H1 (cell line): ENCODE measurements around the gene SEC22C. TPM values are rescaled to one million over a fixed set of nuclear protein-coding genes. Genes with fewer than 3 reads are reported as not detected.

Experiments used
- CTCF ChIA-PET: fragments of 300-600 bp; sonication (Branson Sonifier 250); formaldehyde crosslinking; loops from one replicate; lab custom pipeline; 2021; ENCODE audit not compliant: partially characterized antibody; lab: Charles Lee
- POLR2A ChIA-PET: fragments of 300-600 bp; sonication (Branson Sonifier 250); formaldehyde crosslinking; loops from one replicate; lab custom pipeline; 2021; ENCODE audit warnings: inconsistent platforms; ENCODE audit not compliant: partially characterized antibody; lab: Charles Lee
- DNase-seq, 2 experiments: peaks; one replicate each; pipeline versions ENCODE4 v3.0.0 to v3.0.0-alpha.2; 2010 to 2022; ENCODE audit warnings: low spot score in 2 of 2, low read depth in 1 of 2, mixed read lengths in 1 of 2
- FAIRE-seq: peaks from 2 replicates; lab custom pipeline; 2011; peaks lifted over from hg19 to GRCh38; lab: Jason Lieb, UNC
- H2AFZ ChIP-seq: 2 replicates; pipeline ENCODE4 v1.8.1; 2012; ENCODE audit warnings: low read length, inconsistent platforms
- H2AK5ac ChIP-seq: 2 replicates; pipeline ENCODE4 v1.6.1; 2013; ENCODE audit warnings: low read depth, low read length
- H2BK120ac ChIP-seq: replicated peaks from 2 replicates; pipeline ENCODE3; 2013; ENCODE audit warnings: low read depth, low read length, inconsistent platforms
- H2BK12ac ChIP-seq: 2 replicates; pipeline ENCODE4 v1.6.1; 2013; ENCODE audit warnings: low read depth, low read length
- H2BK15ac ChIP-seq: 2 replicates; pipeline ENCODE4 v1.6.1; 2013; ENCODE audit warnings: low read length
- H2BK20ac ChIP-seq: 2 replicates; pipeline ENCODE4 v1.6.1; 2013; ENCODE audit warnings: low read length
- H2BK5ac ChIP-seq: 2 replicates; pipeline ENCODE4 v1.6.1; 2013; ENCODE audit warnings: low read depth, low read length
- H3K14ac ChIP-seq: 2 replicates; pipeline ENCODE4 v1.6.1; 2013; ENCODE audit warnings: inconsistent platforms; ENCODE audit not compliant: insufficient read length
- H3K18ac ChIP-seq: 2 replicates; pipeline ENCODE4 v1.6.1; 2013; ENCODE audit warnings: low read length; ENCODE audit errors: extremely low read depth
- H3K23ac ChIP-seq: 2 replicates; pipeline ENCODE4 v1.6.1; 2013; ENCODE audit warnings: inconsistent platforms; ENCODE audit not compliant: insufficient read length
- H3K23me2 ChIP-seq: 2 replicates; pipeline ENCODE4 v1.6.1; 2013; ENCODE audit warnings: low read depth, low read length
- H3K27ac ChIP-seq: 2 replicates; pipeline ENCODE4 v1.6.1; 2011; ENCODE audit warnings: low read depth, low read length, inconsistent platforms
- H3K27me3 ChIP-seq, 4 experiments: replicated peaks in 1 of 4; 1 replicate in 1 of 4; 2 replicates in 3 of 4; pipeline versions ENCODE4 v1.6.1 to v1.8.1; 2011 to 2013; ENCODE audit warnings: low read length in 3 of 4, mild to moderate bottlenecking in 3 of 4, inconsistent platforms in 2 of 4, mixed read lengths in 2 of 4, moderate library complexity in 1 of 4; ENCODE audit not compliant: control insufficient read depth in 3 of 4, insufficient read depth in 3 of 4; ENCODE audit errors: extremely low read depth in 1 of 4
- H3K36me3 ChIP-seq, 4 experiments: 2 replicates each; pipeline versions ENCODE4 v1.6.1 to v1.8.1; 2011 to 2013; ENCODE audit warnings: mild to moderate bottlenecking in 4 of 4, low read length in 3 of 4, moderate library complexity in 2 of 4, control low read depth in 1 of 4, inconsistent platforms in 1 of 4; ENCODE audit not compliant: insufficient read depth in 4 of 4, control insufficient read depth in 2 of 4
- H3K4ac ChIP-seq: replicated peaks from 2 replicates; pipeline ENCODE3; 2013; ENCODE audit warnings: low read length, low read depth, mixed read lengths, inconsistent platforms; ENCODE audit not compliant: insufficient read length
- H3K4me1 ChIP-seq, 4 experiments: replicated peaks in 1 of 4; 1 replicate in 1 of 4; 2 replicates in 3 of 4; pipeline versions ENCODE4 v1.6.1 to v1.8.1; 2011 to 2013; ENCODE audit warnings: low read length in 3 of 4, inconsistent platforms in 2 of 4, mixed read lengths in 1 of 4; ENCODE audit not compliant: insufficient read depth in 4 of 4, control insufficient read depth in 3 of 4
- H3K4me2 ChIP-seq, 2 experiments: 2 replicates each; pipeline versions ENCODE4 v1.6.1 to v1.8.1; 2011 to 2013; ENCODE audit warnings: low read depth in 2 of 2, low read length in 2 of 2, control low read depth in 1 of 2, inconsistent platforms in 1 of 2, mild to moderate bottlenecking in 1 of 2; ENCODE audit not compliant: insufficient read depth in 1 of 2
- H3K4me3 ChIP-seq, 4 experiments: fragments of 200-600, 300-600 bp in 1 of 4; sonication (generic), shearing (Covaris generic), sonication (Bioruptor Twin) in 1 of 4; 2 replicates each; pipeline versions ENCODE4 v1.5.1 to v1.8.1; 2011 to 2016; ENCODE audit warnings: low read length in 4 of 4, low read depth in 3 of 4, control low read depth in 2 of 4, inconsistent platforms in 2 of 4, mild to moderate bottlenecking in 2 of 4, mixed read lengths in 1 of 4, moderate library complexity in 1 of 4; ENCODE audit not compliant: insufficient read depth in 2 of 4; ENCODE audit errors: extremely low read depth in 1 of 4
- H3K56ac ChIP-seq: replicated peaks from 2 replicates; pipeline ENCODE3; 2013; ENCODE audit warnings: low read depth, mild to moderate bottlenecking, mixed read lengths, low read length, inconsistent platforms; ENCODE audit not compliant: insufficient read length
- H3K79me1 ChIP-seq: 2 replicates; pipeline ENCODE4 v1.6.1; 2013; ENCODE audit warnings: low read depth, low read length, control low read depth
- H3K79me2 ChIP-seq, 2 experiments: 2 replicates each; pipeline versions ENCODE4 v1.6.1 to v1.8.1; 2012 to 2013; ENCODE audit warnings: low read length in 2 of 2, mild to moderate bottlenecking in 2 of 2, inconsistent platforms in 1 of 2; ENCODE audit not compliant: insufficient read depth in 2 of 2, control insufficient read depth in 1 of 2
- H3K9ac ChIP-seq, 4 experiments: replicated peaks in 1 of 4; 1 replicate in 1 of 4; 2 replicates in 3 of 4; pipeline versions ENCODE4 v1.6.1 to v1.8.1; 2011 to 2013; ENCODE audit warnings: low read depth in 3 of 4, low read length in 3 of 4, control low read depth in 2 of 4, mild to moderate bottlenecking in 2 of 4, moderate library complexity in 2 of 4, inconsistent platforms in 1 of 4; ENCODE audit errors: extremely low read depth in 1 of 4
- H3K9me3 ChIP-seq, 2 experiments: 2 replicates each; pipeline versions ENCODE4 v1.6.1 to v1.8.1; 2012 to 2013; ENCODE audit warnings: mild to moderate bottlenecking in 2 of 2, moderate library complexity in 2 of 2, control low read depth in 1 of 2, inconsistent platforms in 1 of 2, low read depth in 1 of 2, low read length in 1 of 2, mixed read lengths in 1 of 2; ENCODE audit not compliant: insufficient read depth in 2 of 2
- H4K20me1 ChIP-seq, 2 experiments: replicated peaks in 1 of 2; 2 replicates each; pipeline versions ENCODE3 to v1.8.1; 2011 to 2013; ENCODE audit warnings: inconsistent platforms in 2 of 2, low read length in 2 of 2, mild to moderate bottlenecking in 1 of 2; ENCODE audit not compliant: insufficient read depth in 2 of 2, control insufficient read depth in 1 of 2
- H4K5ac ChIP-seq: 2 replicates; pipeline ENCODE4 v1.6.1; 2013; ENCODE audit warnings: low read length, low read depth, mixed read lengths, inconsistent platforms; ENCODE audit not compliant: insufficient read length
- H4K8ac ChIP-seq: 2 replicates; pipeline ENCODE4 v1.8.0; 2013; ENCODE audit warnings: mild to moderate bottlenecking, moderate library complexity, low read length, inconsistent platforms; ENCODE audit not compliant: insufficient read depth; ENCODE audit errors: extremely low read depth
- H4K91ac ChIP-seq: replicated peaks from 2 replicates; pipeline ENCODE3; 2013; ENCODE audit warnings: low read length, mixed read lengths, inconsistent platforms; ENCODE audit not compliant: insufficient read length
- ASH2L ChIP-seq: fragments of 200-600, 300-600 bp; sonication (generic); IDR thresholded peaks from one replicate; pipeline ENCODE4 v1.7.1; 2017; ENCODE audit warnings: low read length
- CBX5 ChIP-seq: fragments of 300-800, 300-1000 bp; sonication (generic); IDR thresholded peaks from 2 replicates; pipeline ENCODE4 v1.7.1; 2016; ENCODE audit warnings: antibody characterized with exemption, low read length, low read depth
- CREB1 ChIP-seq: IDR thresholded peaks from 2 replicates; pipeline ENCODE4 v1.6.1; 2012; ENCODE audit warnings: inconsistent platforms
- POLR2A ChIP-seq, 2 experiments: IDR thresholded peaks; 1 replicate in 1 of 2; 2 replicates in 1 of 2; pipeline ENCODE4 v1.6.1; 2011; ENCODE audit warnings: low read depth in 2 of 2, low read length in 2 of 2, mild to moderate bottlenecking in 2 of 2; ENCODE audit errors: control extremely low read depth in 1 of 2
- RBBP5 ChIP-seq: IDR thresholded peaks from 2 replicates; pipeline ENCODE4 v1.7.1; 2012; ENCODE audit warnings: low read depth, mild to moderate bottlenecking, inconsistent platforms, low read length, moderate library complexity, borderline replicate concordance
- SAP30 ChIP-seq: fragments of 300-600 bp; sonication (generic); IDR thresholded peaks from 2 replicates; pipeline ENCODE4 v1.7.1; 2012; ENCODE audit warnings: low read length, moderate library complexity, mild to moderate bottlenecking, inconsistent platforms; ENCODE audit not compliant: insufficient read depth, insufficient replicate concordance
- SIX5 ChIP-seq: IDR thresholded peaks from 2 replicates; pipeline ENCODE4 v1.6.1; 2011; ENCODE audit warnings: mild to moderate bottlenecking, low read depth, low read length
- TCF12 ChIP-seq: IDR thresholded peaks from 2 replicates; pipeline ENCODE4 v1.6.1; 2011; ENCODE audit warnings: low read depth, mild to moderate bottlenecking, low read length
- ZNF274 ChIP-seq: IDR thresholded peaks from 2 replicates; pipeline ENCODE4 v1.7.0; 2012; ENCODE audit warnings: low read length, borderline replicate concordance; ENCODE audit errors: extremely low read depth
- WGBS, 2 experiments: shearing (Covaris generic) in 1 of 2; methylation state at CpG; one replicate each; pipeline versions ENCODE4 v1.1.6 to v1.1.7; 2013 to 2015; ENCODE audit warnings: low lambda C conversion rate in 2 of 2, mixed read lengths in 2 of 2, inconsistent platforms in 1 of 2, low coverage in 1 of 2, missing lambda C conversion rate in 1 of 2; ENCODE audit not compliant: insufficient replicate concordance in 2 of 2, insufficient coverage in 1 of 2, insufficient read length in 1 of 2; ENCODE audit errors: extremely low coverage in 1 of 2, missing lambda C conversion rate in 1 of 2; 5-methylcytosine and 5-hydroxymethylcytosine counted together
- polyA plus RNA-seq, 7 experiments: library from polyadenylated mRNA; depleted of rRNA in 3 of 7; stranded (reverse) in 5 of 7; unstranded in 2 of 7; fragments of >200 nt in 5 of 7; fragments of 200-250 nt in 2 of 7; gene quantifications; 1 replicate in 5 of 7; 2 replicates in 1 of 7; 4 replicates in 1 of 7; pipeline versions ENCODE4 v1.2.1 to v1.2.3, GENCODE V29; 2011 to 2013; ENCODE audit warnings: missing spikeins in 2 of 7, mixed read lengths in 2 of 7
- total RNA-seq: library from RNA; stranded (reverse); fragmentation: NEBNext Ultra II Directional; extraction: Animal tissue kit (Norgen Biotek cat#: 25700); gene quantifications from 2 replicates; pipeline ENCODE4 v1.2.1, GENCODE V29; 2021

The SEC22C gene
- total and polyA plus RNA-seq, 2 of the 8 experiments (the other 6 are each of a cell fraction or from before 2014, with no cell fraction given): 23.4 to 38.3 TPM

- DNase-seq: no peak
- no peak overlapping the region for H3K14ac ChIP-seq
These were observed 6.9 kb upstream of the SEC22C start for GRCh38 chr3:42588625-42589024.

More at GRCh38 chr3:42588625-42589024, 6.9 kb upstream of the SEC22C start:
- no peak overlapping the region for H3K9ac ChIP-seq
- H2BK20ac ChIP-seq: no peak overlapping the region
- no peaks in the 10 kb centered on the region for H3K9me3 ChIP-seq
- H3K56ac ChIP-seq: no peak overlapping the region
- no peak overlapping the region for H2AK5ac ChIP-seq
- no peak for FAIRE-seq
- no peak for TF ChIP-seq CREB1
- TF ChIP-seq ASH2L: no peak
- no peak for TF ChIP-seq POLR2A (IDR thresholded peaks at IDR 0.05; ENCODE audit: control extremely low read depth in 1 of 2, low read depth in 2 of 2, low read length in 2 of 2)
- no peak for TF ChIP-seq RBBP5
- TF ChIP-seq SIX5: no peak
- no peak for TF ChIP-seq CBX5
- no peak for TF ChIP-seq SAP30
- no peak for TF ChIP-seq TCF12
- TF ChIP-seq ZNF274: no peak
- no peak overlapping the region for H4K5ac ChIP-seq
- H3K4ac ChIP-seq: no peak overlapping the region
- no peak overlapping the region for H3K4me2 ChIP-seq
- H4K20me1 ChIP-seq: no peaks in the 10 kb centered on the region
- no peak overlapping the region for H2BK12ac ChIP-seq
- H3K4me1 ChIP-seq: peaks cover 6 to 17% (median 9%) of the 10 kb centered on the region in 4 experiments; a peak in 6 of 7 replicates
- H3K23me2 ChIP-seq: no peaks in the 10 kb centered on the region; the same call in 1 of the 2 replicates
- no peak overlapping the region for H2AFZ ChIP-seq
- no peaks in the 10 kb centered on the region for H3K27me3 ChIP-seq
- H4K8ac ChIP-seq: no peak overlapping the region
- 95% methylated on average over 5 of the region's 5 CpGs; no CpG with 5 or more reads in 1 of the 2 experiments for WGBS, 2 experiments
- no peak overlapping the region for H2BK5ac ChIP-seq
- H2BK15ac ChIP-seq: no peak overlapping the region
- CTCF ChIA-PET: interaction anchor here (0.6 to 1.1 kb wide), 3 partner anchors 25 to 161 kb away, joined by 4 to 5 read pairs (median 4); no protein-coding TSS in a partner anchor
- H3K23ac ChIP-seq: no peak overlapping the region
- H3K36me3 ChIP-seq: peaks cover 0 to 13% (median 0%) of the 10 kb centered on the region in 4 experiments; a peak in 1 of 8 replicates
- H3K27ac ChIP-seq: no peak overlapping the region
- H3K18ac ChIP-seq: no peak overlapping the region
- POLR2A ChIA-PET: interaction anchor here (0.7 to 5.1 kb wide), 2 partner anchors 13 to 28 kb away, joined by 3 to 52 read pairs; partner anchors contain the start of gene NKTR
- no peak overlapping the region for H2BK120ac ChIP-seq
- no peaks in the 10 kb centered on the region; the same call in none of the 2 replicates for H3K79me1 ChIP-seq
- no peak overlapping the region for H4K91ac ChIP-seq
- H3K4me3 ChIP-seq: no peak overlapping the region
- H3K79me2 ChIP-seq: peaks cover 4 to 30% of the 10 kb centered on the region in 2 experiments; a peak in 2 of 4 replicates
